ENCODE results near the gene METTL18.
A peak's percentile ranks its signal among the peaks of the same experiment; 100 is the strongest.
"Not testable (repeated sequence)": the region's sequence is repeated elsewhere in the genome, so short reads cannot be mapped to it uniquely, and the experiment has no call there.

METTL18 gene

GRCh38 chr1:169794530-169795416 lies at the start of gene METTL18:
Gene METTL18, minus strand, starts transcription at chr1:169794907. Its CDS starts 1,212 bp downstream, at chr1:169793695.
- peak; percentile 87 to 90 (median 89) for DNase-seq (ENCODE audit: low read depth in 2 of 3, low spot score in 1 of 3)

GRCh38 chr1:169838942-169839341 lies 44.2 kb upstream of the METTL18 start:
- no peak for DNase-seq (ENCODE audit: low read depth in 2 of 3, low spot score in 1 of 3)

GRCh38 chr1:169836198-169836597 lies 41.5 kb upstream of the METTL18 start:
- no peak for DNase-seq (ENCODE audit: low read depth in 2 of 3, low spot score in 1 of 3)

- DNase-seq (ENCODE audit: low read depth in 2 of 3, low spot score in 1 of 3) = no peak
Observed at GRCh38 chr1:169835647-169836046, 40.9 kb upstream of the METTL18 start.

GRCh38 chr1:169834869-169835268 lies 40.2 kb upstream of the METTL18 start:
- no peak for DNase-seq (ENCODE audit: low read depth in 2 of 3, low spot score in 1 of 3)

GRCh38 chr1:169833179-169833901 lies 38.6 kb upstream of the METTL18 start:
- DNase-seq (ENCODE audit: low read depth in 2 of 3, low spot score in 1 of 3) = no peak

- no peak for DNase-seq (ENCODE audit: low read depth in 2 of 3, low spot score in 1 of 3)
Observed at GRCh38 chr1:169829671-169830070, 35.0 kb upstream of the METTL18 start.

GRCh38 chr1:169824153-169824552 lies 29.4 kb upstream of the METTL18 start:
- DNase-seq (ENCODE audit: low read depth in 2 of 3, low spot score in 1 of 3) = no peak

- no peak for DNase-seq (ENCODE audit: low read depth in 2 of 3, low spot score in 1 of 3)
Observed at GRCh38 chr1:169821500-169821899, 26.8 kb upstream of the METTL18 start.

- DNase-seq (ENCODE audit: low read depth in 2 of 3, low spot score in 1 of 3) = no peak
Observed at GRCh38 chr1:169816617-169817016, 21.9 kb upstream of the METTL18 start.

- DNase-seq (ENCODE audit: low read depth in 2 of 3, low spot score in 1 of 3) = no peak
Observed at GRCh38 chr1:169814265-169814664, 19.6 kb upstream of the METTL18 start.

- no peak for DNase-seq (ENCODE audit: low read depth in 2 of 3, low spot score in 1 of 3)
Observed at GRCh38 chr1:169812131-169812530, 17.4 kb upstream of the METTL18 start.

GRCh38 chr1:169811418-169812035 lies 16.8 kb upstream of the METTL18 start:
- not testable (repeated sequence) for DNase-seq (ENCODE audit: low read depth in 2 of 3, low spot score in 1 of 3)

- DNase-seq (ENCODE audit: low read depth in 2 of 3, low spot score in 1 of 3) = peak in 1 of 3 donors; percentile 22
Observed at GRCh38 chr1:169809370-169810095, 14.8 kb upstream of the METTL18 start.

GRCh38 chr1:169804941-169805340 lies 10.2 kb upstream of the METTL18 start:
- no peak for DNase-seq (ENCODE audit: low read depth in 2 of 3, low spot score in 1 of 3)

GRCh38 chr1:169802888-169803287 lies 8.2 kb upstream of the METTL18 start:
- no peak for DNase-seq (ENCODE audit: low read depth in 2 of 3, low spot score in 1 of 3)

GRCh38 chr1:169797281-169797680 lies 2.6 kb upstream of the METTL18 start:
- no peak for DNase-seq (ENCODE audit: low read depth in 2 of 3, low spot score in 1 of 3)

GRCh38 chr1:169796274-169796810 lies 1.6 kb upstream of the METTL18 start:
- no peak for DNase-seq (ENCODE audit: low read depth in 2 of 3, low spot score in 1 of 3)

- no peak for DNase-seq (ENCODE audit: low read depth in 2 of 3, low spot score in 1 of 3)
Observed at GRCh38 chr1:169795687-169796086, 980 bp upstream of the METTL18 start.

- no peak for DNase-seq (ENCODE audit: low read depth in 2 of 3, low spot score in 1 of 3)
Observed at GRCh38 chr1:169793730-169794129, 977 bp downstream of the METTL18 start.

GRCh38 chr1:169788402-169788801 lies 6.3 kb downstream of the METTL18 start:
- no peak for DNase-seq (ENCODE audit: low read depth in 2 of 3, low spot score in 1 of 3)

Measured in stimulated activated CD4-positive, alpha-beta T cell treated with anti-CD3 and anti-CD28 coated beads, Interleukin-12 subunit alpha, Interleukin-12 subunit beta, amount 100 ng/mL, for 48 hours (primary cell).